Mucosa of rectum (tissue), 2 donors: ENCODE measurements around the gene GREB1.

Source experiments
- H3K27ac ChIP-seq, 2 donors: one replicate each; pipeline ENCODE4 v1.7.0; 2013; ENCODE audit warnings: inconsistent platforms in 2 of 2, low read depth in 2 of 2, low read length in 2 of 2
- H3K27me3 ChIP-seq, 2 donors: one replicate each; pipeline ENCODE4 v1.7.0; 2013; ENCODE audit warnings: low read length in 2 of 2; ENCODE audit not compliant: control insufficient read depth in 2 of 2, insufficient read depth in 2 of 2
- H3K36me3 ChIP-seq, 2 donors: one replicate each; pipeline ENCODE4 v1.7.0; 2013; ENCODE audit warnings: low read length in 2 of 2; ENCODE audit not compliant: control insufficient read depth in 2 of 2, insufficient read depth in 2 of 2
- H3K4me1 ChIP-seq, 2 donors: one replicate each; pipeline ENCODE4 v1.7.0; 2013; ENCODE audit warnings: low read length in 2 of 2, mild to moderate bottlenecking in 1 of 2; ENCODE audit not compliant: control insufficient read depth in 2 of 2, insufficient read depth in 2 of 2
- H3K4me3 ChIP-seq, 2 donors: one replicate each; pipeline ENCODE4 v1.7.0; 2013; ENCODE audit warnings: low read length in 2 of 2
- H3K9ac ChIP-seq, 2 donors: one replicate each; pipeline ENCODE4 v1.7.0; 2013; ENCODE audit warnings: low read length in 2 of 2, low read depth in 1 of 2, mild to moderate bottlenecking in 1 of 2
- H3K9me3 ChIP-seq, 2 donors: one replicate each; pipeline ENCODE4 v1.7.0; 2013; ENCODE audit warnings: low read length in 2 of 2; ENCODE audit not compliant: control insufficient read depth in 2 of 2
- donor health status: healthy.
- donor health status: Normal muscosa, but diverticular disease.

The GREB1 gene

DNA sequence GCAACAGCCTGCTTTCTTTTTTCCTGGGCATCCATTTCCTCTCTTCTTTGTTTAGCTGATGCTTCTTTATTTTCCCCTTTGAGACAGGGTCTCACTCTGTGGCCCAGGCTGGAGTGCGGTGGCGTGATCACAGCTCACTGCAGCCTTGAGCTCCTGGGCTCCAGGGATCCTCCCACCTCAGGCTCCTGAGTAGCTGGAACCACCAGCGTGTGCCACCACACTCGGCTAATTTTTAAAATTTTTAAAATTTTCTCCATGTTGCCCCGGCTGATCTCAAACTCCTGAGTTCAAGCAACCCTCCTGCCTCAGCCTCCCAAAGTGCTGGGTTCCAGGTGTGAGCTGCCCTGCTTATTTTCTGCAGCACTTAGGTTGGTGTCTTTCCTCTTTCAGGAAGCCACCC lies 77.4 kb downstream of the GREB1 start:
- Histone ChIP-seq H3K9ac (no peak overlapping the region), H3K27ac (no peak overlapping the region), H3K36me3 (no peaks in the 10 kb centered on the region)

DNA sequence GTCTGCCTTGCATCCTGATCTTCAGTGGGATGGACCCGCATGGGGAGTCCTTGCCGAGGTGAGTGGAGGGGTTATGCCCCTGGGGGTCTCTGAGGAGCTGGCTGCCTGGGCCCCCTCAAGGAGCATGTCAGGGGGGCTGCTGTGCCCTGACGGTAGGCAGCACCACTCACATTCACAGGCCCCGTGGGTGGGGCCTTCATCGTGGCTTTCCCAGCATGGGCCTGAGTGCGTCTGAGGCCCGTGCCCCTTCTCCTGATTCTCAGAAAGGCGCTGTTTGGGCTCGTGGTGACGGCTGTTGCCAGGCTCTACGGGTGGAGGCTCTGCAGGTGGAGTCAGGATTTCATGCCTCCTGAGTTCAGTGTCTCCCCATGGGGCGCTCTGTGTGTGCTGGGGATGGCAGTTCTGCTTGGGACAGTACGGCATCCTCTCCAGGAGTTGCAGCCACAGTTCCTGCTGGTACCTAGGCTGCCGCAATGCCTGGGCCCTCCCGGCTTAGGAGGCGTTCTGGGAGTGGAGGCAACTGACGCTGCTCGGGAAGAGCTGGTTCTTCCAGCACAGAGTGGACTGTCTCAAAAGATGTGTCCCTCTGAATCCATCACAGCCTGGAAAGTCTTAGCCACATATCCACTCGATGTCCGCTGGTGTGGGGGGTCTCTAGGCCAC lies 78.8 kb downstream of the GREB1 start:
- Histone ChIP-seq H3K4me3 (no peak overlapping the region), H3K27ac (no peak overlapping the region), H3K9ac (no peak overlapping the region), H3K4me1 (no peaks in the 10 kb centered on the region), H3K27me3 (no peaks in the 10 kb centered on the region), H3K9me3 (no peaks in the 10 kb centered on the region), H3K36me3 (no peaks in the 10 kb centered on the region)

More for the DNA sequence above, 77.4 kb downstream of the GREB1 start:
- no peaks in the 10 kb centered on the region for H3K9me3 ChIP-seq
- H3K4me1 ChIP-seq: no peaks in the 10 kb centered on the region
- H3K27me3 ChIP-seq: no peaks in the 10 kb centered on the region
- H3K4me3 ChIP-seq: no peak overlapping the region

DNA sequence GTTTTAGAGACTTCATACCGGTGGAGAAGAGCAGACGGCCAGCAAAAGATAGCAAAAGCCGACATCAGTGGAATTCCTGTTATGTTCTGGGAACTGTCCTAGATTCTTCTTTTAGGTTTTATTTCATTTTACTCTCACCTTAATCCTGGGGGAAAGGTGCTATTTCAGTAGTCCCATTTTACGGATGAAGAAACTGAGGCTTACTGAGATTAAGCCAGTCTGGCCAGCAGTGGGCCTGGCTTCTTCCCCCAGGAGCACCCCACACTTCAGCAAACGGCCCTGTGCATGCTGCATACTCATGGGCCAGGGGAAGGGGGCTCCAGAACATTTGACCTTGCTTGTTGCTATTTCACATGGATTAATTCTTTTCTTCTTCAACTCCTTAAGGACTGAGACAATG lies 79.5 kb downstream of the GREB1 start:
- Histone ChIP-seq H3K27ac (no peak overlapping the region), H3K9me3 (no peaks in the 10 kb centered on the region), H3K9ac (no peak overlapping the region), H3K36me3 (no peaks in the 10 kb centered on the region), H3K27me3 (no peaks in the 10 kb centered on the region), H3K4me1 (no peaks in the 10 kb centered on the region), H3K4me3 (no peak overlapping the region)

DNA sequence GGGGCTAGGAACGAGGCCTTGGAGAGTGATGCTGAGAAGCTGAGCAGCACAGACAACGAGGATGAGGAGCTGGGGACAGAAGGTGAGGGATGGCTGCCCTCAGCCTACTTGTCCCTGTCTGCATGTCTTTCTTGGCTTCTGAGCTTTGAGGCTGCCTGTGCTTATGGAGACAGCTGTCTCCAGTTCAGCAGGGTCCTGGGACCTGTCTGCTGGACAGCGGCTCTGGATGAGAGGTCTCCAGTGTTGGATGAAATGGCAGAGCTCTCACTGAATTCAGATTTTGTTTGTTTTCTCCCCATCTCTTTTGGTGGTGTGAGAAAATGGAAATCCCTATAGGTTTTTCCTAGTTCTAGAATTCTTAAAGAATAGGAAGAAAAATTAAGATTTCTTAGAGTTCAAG lies 81.4 kb downstream of the GREB1 start:
- no peaks in the 10 kb centered on the region for H3K4me1 ChIP-seq
- H3K9ac ChIP-seq: no peak overlapping the region
- H3K27me3 ChIP-seq: no peaks in the 10 kb centered on the region
- no peak overlapping the region for H3K27ac ChIP-seq
- H3K4me3 ChIP-seq: no peak overlapping the region
- H3K36me3 ChIP-seq: no peaks in the 10 kb centered on the region
- no peaks in the 10 kb centered on the region for H3K9me3 ChIP-seq

DNA sequence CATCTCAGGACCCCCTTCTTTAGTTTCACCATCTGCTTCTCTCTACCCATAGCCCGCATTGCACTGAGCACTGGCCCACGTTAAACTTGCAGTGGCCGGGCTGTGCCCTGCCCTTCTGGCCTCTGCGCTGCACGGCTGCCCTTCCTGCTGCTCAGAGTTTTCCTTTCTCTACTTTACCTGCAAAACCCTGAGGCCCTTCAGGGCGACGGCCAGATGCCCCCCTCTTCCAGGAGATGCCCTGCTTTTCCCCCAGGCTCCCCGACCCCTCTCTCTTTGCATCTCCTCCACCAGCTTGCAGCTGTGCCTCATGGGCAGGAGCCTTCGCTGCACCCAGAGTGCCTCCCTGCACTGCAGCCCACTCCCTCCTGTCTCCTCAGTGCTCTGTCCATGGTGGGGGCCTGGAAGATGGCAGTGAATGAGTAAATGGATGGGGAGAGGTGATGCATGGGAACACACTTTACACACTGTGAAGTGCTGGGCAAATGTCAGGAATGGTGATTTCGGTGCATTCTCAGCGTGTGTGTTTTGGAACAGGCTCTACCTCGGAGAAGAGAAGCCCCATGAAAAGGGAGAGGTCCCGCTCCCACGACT lies 82.3 kb downstream of the GREB1 start:
- H3K4me3 ChIP-seq: no peak overlapping the region
- H3K4me1 ChIP-seq: no peaks in the 10 kb centered on the region
- no peak overlapping the region for H3K9ac ChIP-seq
- H3K27ac ChIP-seq: no peak overlapping the region
- H3K36me3 ChIP-seq: no peaks in the 10 kb centered on the region
- H3K27me3 ChIP-seq: no peaks in the 10 kb centered on the region
- H3K9me3 ChIP-seq: no peaks in the 10 kb centered on the region

DNA sequence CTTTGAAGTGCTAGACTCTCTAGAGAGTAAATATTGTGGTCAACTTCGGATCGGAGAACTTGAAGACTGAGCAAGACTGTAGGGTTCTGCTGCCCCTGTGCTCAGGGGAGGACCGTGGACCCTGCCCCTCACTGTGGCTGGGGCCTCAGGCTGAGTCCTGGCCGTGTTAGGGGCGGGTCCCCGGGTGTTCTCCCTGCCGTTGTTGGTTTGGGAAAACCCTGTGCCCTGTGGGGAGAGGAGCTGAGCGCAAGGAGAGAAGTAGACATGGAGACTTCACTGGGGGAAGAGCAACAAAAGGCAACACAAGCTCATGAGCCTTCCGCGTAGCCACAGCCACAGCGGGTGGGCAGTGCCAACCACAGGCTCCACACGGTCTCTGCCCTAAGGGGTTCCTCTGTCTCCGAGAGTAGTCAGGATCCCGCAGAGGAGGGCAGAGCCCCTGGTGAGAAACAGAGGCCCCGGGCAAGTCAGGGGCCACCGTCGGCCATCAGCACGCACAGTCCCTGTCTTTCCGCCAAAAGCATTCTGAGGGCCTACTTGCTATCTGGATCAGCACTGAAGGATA lies 83.1 kb downstream of the GREB1 start:
- Histone ChIP-seq H3K36me3 (no peaks in the 10 kb centered on the region), H3K9me3 (no peaks in the 10 kb centered on the region), H3K27ac (no peak overlapping the region), H3K9ac (no peak overlapping the region), H3K4me1 (no peaks in the 10 kb centered on the region), H3K4me3 (no peak overlapping the region), H3K27me3 (no peaks in the 10 kb centered on the region)

DNA sequence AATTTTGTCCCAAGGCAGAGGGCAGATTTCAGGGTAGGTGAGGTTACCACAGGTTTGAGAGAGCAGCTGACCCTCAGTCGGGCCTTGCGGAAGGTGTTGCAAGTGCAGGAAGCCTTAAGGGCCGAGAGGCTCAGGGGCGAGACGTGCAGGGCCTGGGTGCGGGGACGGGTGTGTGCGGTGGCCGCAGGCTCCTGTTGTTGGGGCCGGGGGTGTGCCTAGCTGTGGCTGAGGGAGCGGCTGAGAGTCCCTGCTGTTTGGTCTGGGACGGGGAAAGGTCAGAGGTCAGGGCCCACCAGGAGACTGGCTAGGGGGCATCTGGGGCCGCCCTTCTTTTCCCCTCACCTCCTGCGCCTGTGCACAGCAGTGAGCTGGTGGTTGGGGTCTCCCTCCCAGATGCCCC lies 83.7 kb downstream of the GREB1 start:
- Histone ChIP-seq H3K36me3 (no peaks in the 10 kb centered on the region), H3K9ac (no peak overlapping the region), H3K9me3 (no peaks in the 10 kb centered on the region), H3K4me3 (no peak overlapping the region), H3K4me1 (no peaks in the 10 kb centered on the region), H3K27me3 (no peaks in the 10 kb centered on the region), H3K27ac (no peak overlapping the region)

DNA sequence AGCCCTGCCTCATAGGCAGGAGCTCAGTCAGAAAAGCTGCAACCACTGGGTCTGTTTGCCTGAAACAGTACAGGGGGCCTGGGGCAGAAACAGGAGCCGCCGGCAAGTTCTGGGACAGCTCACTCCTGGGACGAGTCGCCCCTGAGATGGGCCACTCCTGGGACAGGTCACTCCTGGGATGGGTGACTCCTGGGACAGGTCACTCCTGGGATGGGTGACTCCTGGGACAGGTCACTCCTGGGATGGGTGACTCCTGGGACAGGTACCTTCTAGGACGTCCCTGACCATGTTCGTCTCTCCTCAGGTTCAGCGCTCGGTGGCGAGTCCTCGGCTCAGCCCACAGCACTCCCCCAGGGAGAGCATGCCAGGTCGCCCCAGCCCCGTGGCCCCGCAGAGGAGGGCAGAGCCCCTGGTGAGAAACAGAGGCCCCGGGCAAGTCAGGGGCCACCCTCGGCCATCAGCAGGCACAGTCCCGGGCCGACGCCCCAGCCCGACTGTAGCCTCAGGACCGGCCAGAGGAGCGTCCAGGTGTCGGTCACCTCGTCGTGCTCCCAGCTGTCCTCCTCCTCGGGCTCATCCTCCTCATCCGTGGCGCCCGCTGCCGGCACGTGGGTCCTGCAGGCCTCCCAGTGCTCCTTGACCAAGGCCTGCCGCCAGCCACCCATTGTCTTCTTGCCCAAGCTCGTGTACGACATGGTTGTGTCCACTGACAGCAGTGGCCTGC lies 84.3 kb downstream of the GREB1 start:
- no peaks in the 10 kb centered on the region for H3K9me3 ChIP-seq
- H3K36me3 ChIP-seq: no peaks in the 10 kb centered on the region
- no peak overlapping the region for H3K27ac ChIP-seq
- no peak overlapping the region for H3K4me3 ChIP-seq
- H3K27me3 ChIP-seq: no peaks in the 10 kb centered on the region
- no peaks in the 10 kb centered on the region for H3K4me1 ChIP-seq
- no peak overlapping the region for H3K9ac ChIP-seq

DNA sequence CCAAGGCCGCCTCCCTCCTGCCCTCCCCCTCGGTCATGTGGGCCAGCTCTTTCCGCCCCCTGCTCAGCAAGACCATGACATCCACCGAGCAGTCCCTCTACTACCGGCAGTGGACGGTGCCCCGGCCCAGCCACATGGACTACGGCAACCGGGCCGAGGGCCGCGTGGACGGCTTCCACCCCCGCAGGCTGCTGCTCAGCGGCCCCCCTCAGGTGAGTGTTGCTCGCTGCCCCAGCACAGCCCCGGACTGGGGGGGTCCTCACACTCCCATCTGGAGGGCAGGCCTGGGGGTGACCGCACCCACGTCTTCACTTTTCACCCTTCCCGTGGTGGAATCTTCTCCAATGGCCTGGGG lies 84.8 kb downstream of the GREB1 start:
- no peak overlapping the region for H3K9ac ChIP-seq

DNA sequence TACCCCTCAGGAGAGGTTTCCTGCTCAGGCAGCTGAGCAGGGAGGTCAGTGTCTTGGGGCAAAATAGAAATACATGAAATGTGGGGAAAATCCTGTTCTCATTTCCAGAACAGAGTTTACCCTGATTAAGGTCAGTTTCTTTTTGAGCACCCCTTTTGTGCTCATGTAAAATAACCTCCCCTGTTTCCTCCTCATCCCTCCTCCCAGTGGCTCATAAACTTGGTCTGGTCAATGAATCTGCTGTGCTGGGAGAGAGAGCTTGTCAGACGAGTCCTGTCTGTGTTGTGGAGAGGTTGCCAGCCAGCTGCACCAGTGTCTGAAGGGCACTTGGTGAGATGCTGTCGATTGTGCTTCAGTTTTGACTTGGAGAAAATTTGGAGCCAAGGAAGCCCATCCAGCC lies 87.6 kb downstream of the GREB1 start:
- H3K36me3 ChIP-seq: no peaks in the 10 kb centered on the region
- H3K9ac ChIP-seq: no peak overlapping the region
- H3K27me3 ChIP-seq: no peaks in the 10 kb centered on the region
- H3K27ac ChIP-seq: no peak overlapping the region
- H3K9me3 ChIP-seq: no peaks in the 10 kb centered on the region
- no peak overlapping the region for H3K4me3 ChIP-seq
- no peaks in the 10 kb centered on the region for H3K4me1 ChIP-seq

More for the DNA sequence above, 84.8 kb downstream of the GREB1 start:
- no peaks in the 10 kb centered on the region for H3K4me1 ChIP-seq
- H3K27ac ChIP-seq: no peak overlapping the region
- no peak overlapping the region for H3K4me3 ChIP-seq
- H3K9me3 ChIP-seq: no peaks in the 10 kb centered on the region
- no peaks in the 10 kb centered on the region for H3K36me3 ChIP-seq
- H3K27me3 ChIP-seq: no peaks in the 10 kb centered on the region
